ENCODE measurements around the gene PHLPP1.

Gene PHLPP1

DNA sequence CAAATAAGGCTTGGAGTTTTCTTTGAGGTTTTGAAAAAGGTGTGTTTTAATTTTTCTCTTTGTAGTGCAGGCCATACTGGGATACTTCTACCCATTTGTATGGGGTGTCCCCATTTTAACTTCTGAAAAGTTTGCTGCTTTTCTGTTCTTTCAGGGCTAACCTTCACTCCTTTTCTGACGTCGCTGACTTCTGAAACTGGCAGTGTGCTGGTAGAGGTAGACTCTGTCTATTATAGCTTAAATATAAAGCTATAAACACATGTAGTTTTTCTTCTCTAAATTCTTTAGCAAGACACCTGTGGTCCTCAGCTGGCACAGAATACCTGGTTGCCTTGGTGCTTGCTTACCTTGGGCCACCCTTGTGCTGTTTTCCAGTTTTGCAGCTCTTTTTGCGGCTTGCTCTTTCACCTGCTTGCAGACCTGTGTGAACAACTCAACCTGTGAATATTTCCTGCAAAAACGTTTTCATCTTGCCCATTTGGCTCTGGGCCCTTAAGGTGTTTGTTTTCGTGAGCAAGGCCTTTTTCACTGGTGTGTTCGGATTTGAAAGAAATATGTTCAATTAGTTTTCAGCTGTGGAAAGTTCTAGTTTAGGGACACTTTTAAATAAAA is 42.2 kb downstream of the PHLPP1 start:
- no peak overlapping the region for H3K27ac ChIP-seq
- TF ChIP-seq ZFX (IDR thresholded peaks at IDR 0.05; ENCODE audit: borderline replicate concordance) = no peak
- TF ChIP-seq, protein P1, sequence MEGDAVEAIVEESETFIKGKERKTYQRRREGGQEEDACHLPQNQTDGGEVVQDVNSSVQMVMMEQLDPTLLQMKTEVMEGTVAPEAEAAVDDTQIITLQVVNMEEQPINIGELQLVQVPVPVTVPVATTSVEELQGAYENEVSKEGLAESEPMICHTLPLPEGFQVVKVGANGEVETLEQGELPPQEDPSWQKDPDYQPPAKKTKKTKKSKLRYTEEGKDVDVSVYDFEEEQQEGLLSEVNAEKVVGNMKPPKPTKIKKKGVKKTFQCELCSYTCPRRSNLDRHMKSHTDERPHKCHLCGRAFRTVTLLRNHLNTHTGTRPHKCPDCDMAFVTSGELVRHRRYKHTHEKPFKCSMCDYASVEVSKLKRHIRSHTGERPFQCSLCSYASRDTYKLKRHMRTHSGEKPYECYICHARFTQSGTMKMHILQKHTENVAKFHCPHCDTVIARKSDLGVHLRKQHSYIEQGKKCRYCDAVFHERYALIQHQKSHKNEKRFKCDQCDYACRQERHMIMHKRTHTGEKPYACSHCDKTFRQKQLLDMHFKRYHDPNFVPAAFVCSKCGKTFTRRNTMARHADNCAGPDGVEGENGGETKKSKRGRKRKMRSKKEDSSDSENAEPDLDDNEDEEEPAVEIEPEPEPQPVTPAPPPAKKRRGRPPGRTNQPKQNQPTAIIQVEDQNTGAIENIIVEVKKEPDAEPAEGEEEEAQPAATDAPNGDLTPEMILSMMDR (IDR thresholded peaks at IDR 0.05) = no peak

- no peak overlapping the region for H3K27ac ChIP-seq
- TF ChIP-seq, protein P1 (IDR thresholded peaks at IDR 0.05) = no peak
- TF ChIP-seq ZFX (IDR thresholded peaks at IDR 0.05; ENCODE audit: borderline replicate concordance) = no peak
These were observed 43.2 kb downstream of the PHLPP1 start for GRCh38 chr18:62758591-62758990.

GRCh38 chr18:62759704-62760402 is 44.5 kb downstream of the PHLPP1 start:
- H3K27ac ChIP-seq = no peak overlapping the region
- TF ChIP-seq ZFX (IDR thresholded peaks at IDR 0.05; ENCODE audit: borderline replicate concordance) = no peak
- TF ChIP-seq, protein P1 (IDR thresholded peaks at IDR 0.05) = no peak

DNA sequence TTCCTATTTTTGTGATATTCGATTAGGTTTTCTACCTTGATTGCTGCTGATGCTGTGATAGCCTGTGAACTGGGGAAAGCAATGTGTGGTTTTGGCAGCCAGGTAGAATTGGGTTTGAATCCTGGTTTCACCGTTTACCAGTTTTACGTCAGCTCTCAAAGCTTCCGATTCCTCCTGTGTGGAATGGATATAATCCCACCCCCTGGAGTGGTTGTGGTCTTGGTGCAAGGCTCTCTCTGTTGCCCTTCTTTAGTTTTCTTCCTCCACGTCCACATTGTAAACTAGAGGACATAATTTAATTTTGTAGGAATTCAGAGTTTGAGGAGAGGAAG is 45.0 kb downstream of the PHLPP1 start:
- TF ChIP-seq, protein P1 (IDR thresholded peaks at IDR 0.05) = no peak
- TF ChIP-seq ZFX (IDR thresholded peaks at IDR 0.05; ENCODE audit: borderline replicate concordance) = no peak
- H3K27ac ChIP-seq = no peak overlapping the region

- no peak overlapping the region for H3K27ac ChIP-seq
- TF ChIP-seq ZFX (IDR thresholded peaks at IDR 0.05; ENCODE audit: borderline replicate concordance) = no peak
- TF ChIP-seq, protein P1 (IDR thresholded peaks at IDR 0.05) = no peak
These were observed 47.8 kb downstream of the PHLPP1 start for GRCh38 chr18:62763101-62763521.

DNA sequence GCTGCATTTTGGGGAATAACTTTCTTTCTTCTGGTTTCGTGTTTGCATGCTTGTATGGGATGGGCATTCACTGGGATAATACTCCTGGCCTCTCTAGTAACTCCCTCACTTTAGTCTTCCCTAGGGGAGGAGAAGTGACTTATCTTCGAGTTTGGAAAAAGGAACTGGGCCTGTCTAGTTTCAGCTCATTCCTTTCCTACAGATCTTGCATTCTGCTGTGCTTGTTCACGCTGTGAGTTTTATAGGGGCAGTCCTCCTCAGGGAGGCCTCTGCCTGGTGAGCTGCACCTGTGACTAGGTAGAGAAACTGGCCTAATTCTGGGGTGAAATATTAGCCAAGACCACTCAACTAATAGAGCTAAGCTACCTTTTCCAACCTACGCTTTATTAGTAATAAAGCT is 50.9 kb downstream of the PHLPP1 start:
- TF ChIP-seq ZFX (IDR thresholded peaks at IDR 0.05; ENCODE audit: borderline replicate concordance) = no peak
- TF ChIP-seq, protein P1 (IDR thresholded peaks at IDR 0.05) = no peak
- H3K27ac ChIP-seq = no peak overlapping the region

- no peak overlapping the region for H3K27ac ChIP-seq
- TF ChIP-seq, protein P1 (IDR thresholded peaks at IDR 0.05) = no peak
- no peak for TF ChIP-seq ZFX (IDR thresholded peaks at IDR 0.05; ENCODE audit: borderline replicate concordance)
These were observed 52.0 kb downstream of the PHLPP1 start for GRCh38 chr18:62767321-62767720.

Measured in 22Rv1 (cell line).